IMR-90 (cell line): ENCODE results near the gene SWAP70. TPM values are rescaled to one million over a fixed set of nuclear protein-coding genes. Genes with fewer than 3 reads are reported as not detected.

Source experiments
- ATAC-seq: fragments of 200-7000 bp; cut with Tn5 transposase; 2 replicates; pipeline ENCODE4 v1.9.1; 2020; ENCODE audit warnings: low read depth, mild to moderate bottlenecking, moderate library complexity
- BruUV-seq: library from RNA; stranded (reverse); fragments of 400-500 nt; replicated peaks from 2 replicates; lab custom pipeline; 2021; lab: Mats Ljungman, UMichigan
- CTCF ChIA-PET: fragments of 300-600 bp; formaldehyde crosslinking; extraction: SDS; loops from one replicate; lab custom pipeline; 2021; ENCODE audit warnings: antibody characterized with exemption; lab: Yijun Ruan, JAX
- POLR2A ChIA-PET: fragments of 300-600 bp; sonication (Branson Sonifier 250); formaldehyde crosslinking; loops from one replicate; lab custom pipeline; 2022; ENCODE audit warnings: antibody characterized with exemption; ENCODE audit not compliant: unreplicated experiment; lab: Charles Lee
- DNase-seq: peaks from one replicate; pipeline ENCODE4 v3.0.0; 2013
- H2AFZ ChIP-seq: replicated peaks from 2 replicates; pipeline ENCODE3; 2013; ENCODE audit warnings: low read length, mild to moderate bottlenecking; ENCODE audit not compliant: poor library complexity
- H2AK5ac ChIP-seq: 2 replicates; pipeline ENCODE4 v1.6.1; 2013; ENCODE audit warnings: low read depth, low read length, inconsistent platforms
- H2AK9ac ChIP-seq: replicated peaks from 2 replicates; pipeline ENCODE3; 2013; ENCODE audit warnings: mild to moderate bottlenecking, low read depth, low read length, moderate library complexity; ENCODE audit not compliant: poor library complexity
- H2BK120ac ChIP-seq: 2 replicates; pipeline ENCODE4 v1.6.1; 2013; ENCODE audit warnings: low read depth, low read length, inconsistent platforms
- H2BK15ac ChIP-seq: 3 replicates; pipeline ENCODE4 v1.6.1; 2013; ENCODE audit warnings: low read depth, low read length, inconsistent platforms
- H2BK20ac ChIP-seq: 2 replicates; pipeline ENCODE4 v1.6.1; 2013; ENCODE audit warnings: low read depth, mild to moderate bottlenecking, inconsistent platforms, low read length, moderate library complexity
- H2BK5ac ChIP-seq: 2 replicates; pipeline ENCODE4 v1.6.1; 2013; ENCODE audit warnings: mild to moderate bottlenecking, low read depth, low read length, inconsistent platforms; ENCODE audit not compliant: poor library complexity, severe bottlenecking
- H3K14ac ChIP-seq: replicated peaks from 2 replicates; pipeline ENCODE4 v1.6.1; 2013; ENCODE audit warnings: low read depth, low read length, inconsistent platforms
- H3K18ac ChIP-seq: 2 replicates; pipeline ENCODE4 v1.6.1; 2013; ENCODE audit warnings: low read depth, low read length, control low read depth
- H3K23ac ChIP-seq: 2 replicates; pipeline ENCODE4 v1.6.1; 2013; ENCODE audit warnings: low read depth, low read length, inconsistent platforms
- H3K27ac ChIP-seq: 2 replicates; pipeline ENCODE4 v1.5.1; 2013; ENCODE audit warnings: mild to moderate bottlenecking, control low read depth, low read length; ENCODE audit not compliant: insufficient read depth
- H3K27me3 ChIP-seq: 2 replicates; pipeline ENCODE4 v1.6.1; 2013; ENCODE audit warnings: low read length; ENCODE audit not compliant: control insufficient read depth, insufficient read depth
- H3K36me3 ChIP-seq: 2 replicates; pipeline ENCODE4 v1.6.1; 2013; ENCODE audit warnings: low read length, mixed read lengths; ENCODE audit not compliant: control insufficient read depth, insufficient read depth
- H3K4ac ChIP-seq: 2 replicates; pipeline ENCODE4 v1.6.1; 2013; ENCODE audit warnings: low read depth, low read length, inconsistent platforms
- H3K4me1 ChIP-seq: 2 replicates; pipeline ENCODE4 v1.6.1; 2013; ENCODE audit warnings: low read length, mixed read lengths; ENCODE audit not compliant: control insufficient read depth, insufficient read depth
- H3K4me2 ChIP-seq: 2 replicates; pipeline ENCODE4 v1.6.1; 2013; ENCODE audit warnings: low read depth, mild to moderate bottlenecking, control low read depth, low read length, moderate library complexity
- H3K4me3 ChIP-seq: 2 replicates; pipeline ENCODE4 v1.5.1; 2013; ENCODE audit warnings: low read depth, mild to moderate bottlenecking, control low read depth, low read length, moderate library complexity; ENCODE audit not compliant: insufficient read depth
- H3K56ac ChIP-seq: 2 replicates; pipeline ENCODE4 v1.6.1; 2013; ENCODE audit warnings: low read length, inconsistent platforms; ENCODE audit not compliant: insufficient read depth; ENCODE audit errors: extremely low read depth
- H3K79me1 ChIP-seq, 2 experiments: 2 replicates each; pipeline ENCODE4 v1.6.1; 2013; ENCODE audit warnings: low read length in 2 of 2, inconsistent platforms in 1 of 2, low read depth in 1 of 2
- H3K9ac ChIP-seq: 2 replicates; pipeline ENCODE4 v1.6.1; 2013; ENCODE audit warnings: low read depth, low read length, control low read depth
- H3K9me1 ChIP-seq: 2 replicates; pipeline ENCODE4 v1.6.1; 2013; ENCODE audit warnings: low read length, inconsistent platforms; ENCODE audit not compliant: insufficient read depth
- H3K9me3 ChIP-seq: 2 replicates; pipeline ENCODE4 v1.6.1; 2013; ENCODE audit warnings: low read length; ENCODE audit not compliant: control insufficient read depth, insufficient read depth
- H4K20me1 ChIP-seq: 2 replicates; pipeline ENCODE4 v1.6.1; 2013; ENCODE audit warnings: low read length, inconsistent platforms; ENCODE audit not compliant: insufficient read depth
- H4K5ac ChIP-seq: 2 replicates; pipeline ENCODE4 v1.6.1; 2013; ENCODE audit warnings: mild to moderate bottlenecking, low read depth, low read length, control low read depth
- H4K8ac ChIP-seq, 2 experiments: 2 replicates each; pipeline ENCODE4 v1.6.1; 2013; ENCODE audit warnings: low read depth in 2 of 2, low read length in 2 of 2, control low read depth in 1 of 2, inconsistent platforms in 1 of 2
- H4K91ac ChIP-seq: 2 replicates; pipeline ENCODE4 v1.6.1; 2013; ENCODE audit warnings: low read depth, low read length, inconsistent platforms; ENCODE audit not compliant: insufficient read depth
- BHLHE40 ChIP-seq: fragments of 150-350 bp; IDR thresholded peaks from 2 replicates; pipeline ENCODE4 v1.6.1; 2016; ENCODE audit warnings: mild to moderate bottlenecking, low read depth, low read length
- CEBPB ChIP-seq: IDR thresholded peaks from 2 replicates; pipeline ENCODE4 v1.6.1; 2012; ENCODE audit warnings: low read depth, low read length, improper control_type of control experiment
- ELK1 ChIP-seq: fragments of 150-350 bp; IDR thresholded peaks from 2 replicates; pipeline ENCODE4 v1.6.1; 2016; ENCODE audit warnings: low read depth, mild to moderate bottlenecking, low read length, moderate library complexity, borderline replicate concordance
- FOS ChIP-seq: fragments of 150-350 bp; IDR thresholded peaks from 2 replicates; pipeline ENCODE4 v1.6.1; 2016; ENCODE audit warnings: low read depth, low read length
- MAFK ChIP-seq: IDR thresholded peaks from 2 replicates; pipeline ENCODE4 v1.6.1; 2012; ENCODE audit warnings: low read depth, low read length, improper control_type of control experiment
- MAZ ChIP-seq: IDR thresholded peaks from 2 replicates; pipeline ENCODE4 v1.6.1; 2012; ENCODE audit warnings: low read depth, mild to moderate bottlenecking, low read length, improper control_type of control experiment, moderate library complexity, borderline replicate concordance
- MXI1 ChIP-seq: IDR thresholded peaks from 2 replicates; pipeline ENCODE4 v1.6.1; 2012; ENCODE audit warnings: low read depth, mild to moderate bottlenecking, low read length, moderate library complexity, borderline replicate concordance
- NFE2L2 ChIP-seq: fragments of 150-350 bp; IDR thresholded peaks from 2 replicates; pipeline ENCODE4 v1.6.1; 2016; ENCODE audit warnings: low read depth, mild to moderate bottlenecking, low read length
- POLR2A ChIP-seq: IDR thresholded peaks from 2 replicates; pipeline ENCODE4 v1.6.1; 2012; ENCODE audit warnings: mild to moderate bottlenecking, low read depth, low read length
- RAD21 ChIP-seq: IDR thresholded peaks from 2 replicates; pipeline ENCODE4 v1.6.1; 2012; ENCODE audit warnings: low read length, improper control_type of control experiment
- RCOR1 ChIP-seq: IDR thresholded peaks from 2 replicates; pipeline ENCODE4 v1.6.1; 2012; ENCODE audit warnings: mild to moderate bottlenecking, low read length, improper control_type of control experiment; ENCODE audit not compliant: insufficient replicate concordance
- RFX5 ChIP-seq: IDR thresholded peaks from 2 replicates; pipeline ENCODE4 v1.8.0; 2012; ENCODE audit warnings: low read depth, mild to moderate bottlenecking, low read length, moderate library complexity
- SMC3 ChIP-seq: fragments of 150-350 bp; IDR thresholded peaks from 2 replicates; pipeline ENCODE4 v1.6.1; 2016; ENCODE audit warnings: low read depth, mild to moderate bottlenecking, antibody characterized with exemption, low read length, moderate library complexity
- USF2 ChIP-seq: fragments of 150-350 bp; IDR thresholded peaks from 2 replicates; pipeline ENCODE4 v1.6.1; 2017; ENCODE audit warnings: mild to moderate bottlenecking, antibody characterized with exemption, low read length, low read depth
- WGBS, 2 experiments: methylation state at CpG; one replicate each; pipeline versions ENCODE4 v1.1.5 to v1.1.7; 2013; ENCODE audit warnings: missing lambda C conversion rate in 2 of 2; ENCODE audit not compliant: insufficient read length in 1 of 2; ENCODE audit errors: extremely low coverage in 2 of 2; 5-methylcytosine and 5-hydroxymethylcytosine counted together
- dilution Hi-C: fragments of 300-500 bp; cut with HindIII; formaldehyde crosslinking; loops from one replicate; pipeline ENCODE4 v1.14.3; 2018; ENCODE audit warnings: low sequenced_read_pairs; ENCODE audit not compliant: unreplicated experiment
- in situ Hi-C: fragments of 300-500 bp; cut with MboI; formaldehyde crosslinking; loops from 3 replicates; pipeline ENCODE4 v1.14.3; 2019; ENCODE audit warnings: low sequenced_read_pairs, inconsistent platforms, mixed read lengths
- intact Hi-C: fragments of 100-400 bp; cut with micrococcal nuclease; formaldehyde crosslinking; loops from 2 replicates; pipeline ENCODE4 v1.10.0; 2022
- polyA plus RNA-seq, 3 experiments: library from polyadenylated mRNA; depleted of rRNA; stranded (reverse); fragments of >200 nt; gene quantifications; 2 replicates each; pipeline ENCODE4 v1.2.3, GENCODE V29; 2012; ENCODE audit warnings: low replicate concordance in 1 of 3
- total RNA-seq: library from RNA; depleted of rRNA; stranded (reverse); fragments of >200 nt; gene quantifications from 2 replicates; pipeline ENCODE4 v1.2.3, GENCODE V29; 2012

Gene SWAP70
- total and polyA plus RNA-seq, 2 of the 4 experiments (the other 2 are of a cell fraction), result 15.5 to 19.9 TPM

GRCh38 chr11:9662273-9662672, 1.6 kb upstream of the SWAP70 start:
- no peak overlapping the region for H2BK120ac ChIP-seq
- H3K9me3 ChIP-seq, result peaks cover 5% of the 10 kb centered on the region; the same call in 1 of the 2 replicates
- intact Hi-C loops, result loop anchor here (5.0 kb wide), 1 partner anchor 45 kb away; no protein-coding TSS in a partner anchor
- H2BK5ac ChIP-seq, result no peak overlapping the region
- no peak overlapping the region for H2AFZ ChIP-seq
- no peak overlapping the region for H2BK15ac ChIP-seq
- peaks cover 17 to 31% of the 10 kb centered on the region in 2 experiments; a peak in 3 of 4 replicates for H3K79me1 ChIP-seq
- ATAC-seq (no peak), DNase-seq (no peak)
- no peak overlapping the region for H4K5ac ChIP-seq
- no CpG with 5 or more reads among the region's 3 CpGs for WGBS, 2 experiments
- H3K18ac ChIP-seq, result no peak overlapping the region
- peaks cover 9% of the 10 kb centered on the region; the same call in 1 of the 2 replicates for H4K20me1 ChIP-seq
- no peak overlapping the region for H3K27ac ChIP-seq
- TF ChIP-seq MAZ (no peak), MXI1 (no peak), USF2 (no peak), CEBPB (no peak), POLR2A (no peak), MAFK (no peak), RFX5 (no peak), RCOR1 (no peak), ELK1 (no peak), BHLHE40 (no peak), SMC3 (no peak), FOS (no peak), NFE2L2 (no peak), RAD21 (no peak)
- no peak overlapping the region for H3K4me3 ChIP-seq
- peaks cover 1% of the 10 kb centered on the region; the same call in 1 of the 2 replicates for H3K36me3 ChIP-seq
- H3K9me1 ChIP-seq, result peaks cover 4% of the 10 kb centered on the region; the same call in 1 of the 2 replicates
- H3K14ac ChIP-seq, result no peak overlapping the region
- dilution Hi-C loops, result no loop called here
- H3K4me2 ChIP-seq, result no peak overlapping the region
- no peak overlapping the region for H2AK5ac ChIP-seq
- H3K23ac ChIP-seq, result no peak overlapping the region
- H3K9ac ChIP-seq, result no peak overlapping the region
- ChIA-PET POLR2A (interaction anchor here (0.6 kb wide), 1 partner anchor 212 kb away, joined by 4 read pairs; no protein-coding TSS in a partner anchor), CTCF (no interaction called here)
- H4K91ac ChIP-seq, result no peak overlapping the region
- in situ Hi-C loops, result loop anchor here (5.0 kb wide), 1 partner anchor 45 kb away; no protein-coding TSS in a partner anchor
- no peak overlapping the region for H2AK9ac ChIP-seq
- peaks cover 3% of the 10 kb centered on the region; the same call in 1 of the 2 replicates for H3K4me1 ChIP-seq
- no TSS peak for BruUV-seq
- H4K8ac ChIP-seq, result no peak overlapping the region; a peak in 1 of 4 replicates
- no peaks in the 10 kb centered on the region for H3K27me3 ChIP-seq
- no peak overlapping the region for H3K56ac ChIP-seq
- no peak overlapping the region for H3K4ac ChIP-seq
- H2BK20ac ChIP-seq, result no peak overlapping the region
